CD4-positive, alpha-beta T cell treated with Interleukin-21 for 1 hour (primary cell): ENCODE results near the gene FDX2.
"Not testable (repeated sequence)": the region's sequence is repeated elsewhere in the genome, so short reads cannot be mapped to it uniquely, and the experiment has no call there.

Experiments used
- DNase-seq: peaks from one replicate; pipeline ENCODE4 v3.0.0-alpha.2; 2020

Gene FDX2

DNA sequence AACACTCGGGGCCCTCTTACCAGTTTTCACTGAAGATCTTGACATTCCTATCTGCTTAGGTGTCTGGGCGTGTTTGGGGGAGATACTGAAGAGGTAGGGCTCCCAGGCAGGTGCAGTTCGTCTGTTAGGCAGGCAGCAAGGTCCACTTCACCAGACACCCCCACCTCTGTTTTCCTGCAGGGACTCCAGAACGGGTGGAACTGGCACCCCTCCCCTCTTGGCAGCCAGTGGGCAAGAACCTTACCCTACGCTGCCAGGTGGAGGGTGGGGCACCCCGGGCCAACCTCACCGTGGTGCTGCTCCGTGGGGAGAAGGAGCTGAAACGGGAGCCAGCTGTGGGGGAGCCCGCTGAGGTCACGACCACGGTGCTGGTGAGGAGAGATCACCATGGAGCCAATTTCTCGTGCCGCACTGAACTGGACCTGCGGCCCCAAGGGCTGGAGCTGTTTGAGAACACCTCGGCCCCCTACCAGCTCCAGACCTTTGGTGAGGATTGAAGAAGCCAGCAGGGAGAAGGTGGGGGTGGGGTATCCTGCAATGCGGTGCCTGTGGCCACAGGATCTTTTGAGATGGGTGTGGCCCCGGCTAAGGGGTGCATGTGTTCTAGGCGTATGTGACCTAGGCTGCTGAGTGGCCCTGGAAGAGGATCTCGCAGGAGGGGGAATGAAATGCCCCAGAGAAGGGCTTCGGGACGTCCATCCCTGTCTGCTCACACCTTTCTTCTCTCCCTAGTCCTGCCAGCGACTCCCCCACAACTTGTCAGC is 32.3 kb downstream of the FDX2 start:
- no peak for DNase-seq

DNA sequence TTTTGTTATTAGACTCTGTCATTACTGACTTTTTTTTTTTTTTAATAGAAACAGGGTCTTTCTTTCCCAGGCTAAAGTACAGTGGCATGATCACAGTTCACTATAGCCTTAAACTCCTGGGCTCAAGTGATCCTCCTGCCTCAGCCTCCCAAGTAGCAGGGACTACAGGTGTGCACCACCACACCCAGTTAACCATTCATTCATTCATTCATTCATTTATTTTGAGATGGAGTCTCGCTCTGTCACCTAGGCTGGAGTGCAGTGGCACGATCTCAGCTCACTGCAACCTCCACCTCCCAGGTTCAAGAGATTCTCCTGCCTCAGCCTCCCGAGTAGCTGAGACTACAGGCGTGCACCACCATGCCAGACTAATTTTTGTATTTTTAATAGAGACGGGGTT is 33.8 kb downstream of the FDX2 start:
- DNase-seq: not testable (repeated sequence)

DNA sequence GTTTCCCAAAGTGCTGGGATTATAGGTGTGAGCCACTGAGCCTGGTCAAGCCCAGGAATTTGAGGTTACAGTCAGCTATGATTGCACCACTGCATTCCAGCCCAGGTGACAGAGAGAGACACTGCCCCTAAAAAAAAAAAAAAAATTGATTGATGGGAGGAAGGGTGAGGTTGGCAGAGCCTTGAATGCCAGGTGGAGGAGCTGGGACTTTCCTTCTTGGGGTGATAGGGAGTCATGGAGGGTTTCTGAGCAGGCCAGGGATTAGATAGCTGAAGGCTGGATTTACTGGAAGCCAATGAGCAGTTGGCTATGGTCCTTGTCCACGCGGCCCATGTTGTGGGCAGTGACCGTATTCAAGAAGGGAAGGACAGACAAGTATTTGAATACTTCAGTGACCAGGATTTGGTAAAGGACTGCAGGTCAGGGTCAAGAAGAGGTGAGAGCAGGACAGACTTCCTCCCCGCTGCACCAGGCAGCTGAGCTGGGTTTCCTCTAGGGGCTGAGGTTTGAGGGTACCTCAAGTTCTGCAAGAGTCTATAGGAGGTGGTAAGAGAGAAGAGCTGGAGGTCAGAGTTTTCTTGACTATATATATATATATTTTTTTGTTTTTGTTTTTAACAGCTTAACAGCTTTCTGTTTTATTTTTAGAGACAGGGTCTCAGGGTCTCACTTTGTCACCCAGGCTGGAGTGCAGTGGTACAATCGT is 35.9 kb downstream of the FDX2 start:
- DNase-seq: no peak

DNA sequence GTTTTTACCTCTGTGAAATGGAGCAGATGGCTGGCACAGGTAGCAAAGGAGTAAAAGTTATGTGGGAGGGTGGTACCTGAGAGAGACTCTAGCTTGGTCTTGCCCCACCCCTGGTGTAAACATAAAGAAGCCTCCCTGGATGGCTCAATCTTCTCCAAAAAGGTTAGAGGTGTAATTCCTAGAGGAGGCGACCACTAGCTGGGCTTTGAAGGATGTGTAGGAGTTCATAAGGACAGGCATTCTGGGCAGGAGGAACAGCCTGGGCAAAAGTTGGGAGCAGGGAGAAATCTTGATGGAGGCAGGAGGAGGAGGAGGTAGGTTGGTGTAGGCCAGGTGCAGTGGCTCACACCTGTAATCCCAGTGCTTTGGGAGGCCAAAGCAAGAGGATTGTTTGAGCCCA is 36.9 kb downstream of the FDX2 start:
- no peak for DNase-seq

DNA sequence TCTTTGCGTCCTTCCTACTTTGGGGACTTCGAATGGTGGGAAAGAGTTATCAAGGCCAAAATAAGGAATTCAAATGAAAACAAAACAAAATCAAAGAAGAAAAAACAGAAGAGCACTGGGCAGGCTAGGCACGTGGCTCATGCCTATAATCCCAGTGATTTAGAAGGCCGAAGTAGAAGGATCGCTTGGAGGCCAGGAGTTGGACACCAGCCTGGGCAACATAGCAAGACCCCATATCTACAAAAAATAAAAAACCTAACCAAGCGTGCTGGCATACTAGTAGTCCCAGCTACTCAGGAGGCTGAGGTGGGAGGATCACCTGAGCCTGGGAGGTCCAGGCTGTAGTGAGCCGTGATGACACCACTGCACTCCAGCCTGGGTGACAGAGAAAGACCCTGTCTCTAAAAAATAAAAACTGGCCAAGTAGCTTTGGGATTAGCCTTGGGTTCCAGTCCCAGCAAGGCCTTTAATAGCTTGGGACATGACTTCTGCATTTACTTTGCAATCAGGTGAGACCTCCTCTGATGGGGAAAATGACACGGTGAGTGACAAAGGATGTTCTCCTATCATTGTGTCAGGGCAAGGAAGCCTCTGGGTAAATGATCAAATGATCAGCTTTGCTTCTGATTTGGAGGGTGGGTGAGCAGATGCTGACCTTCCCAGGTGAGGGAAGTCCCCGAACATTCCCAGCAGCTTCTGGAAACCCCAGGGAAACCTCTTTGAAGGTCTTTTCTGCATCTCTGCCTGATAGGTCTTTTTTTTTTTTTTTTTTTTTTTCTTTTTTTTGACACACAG is 37.8 kb downstream of the FDX2 start:
- DNase-seq: no peak

DNA sequence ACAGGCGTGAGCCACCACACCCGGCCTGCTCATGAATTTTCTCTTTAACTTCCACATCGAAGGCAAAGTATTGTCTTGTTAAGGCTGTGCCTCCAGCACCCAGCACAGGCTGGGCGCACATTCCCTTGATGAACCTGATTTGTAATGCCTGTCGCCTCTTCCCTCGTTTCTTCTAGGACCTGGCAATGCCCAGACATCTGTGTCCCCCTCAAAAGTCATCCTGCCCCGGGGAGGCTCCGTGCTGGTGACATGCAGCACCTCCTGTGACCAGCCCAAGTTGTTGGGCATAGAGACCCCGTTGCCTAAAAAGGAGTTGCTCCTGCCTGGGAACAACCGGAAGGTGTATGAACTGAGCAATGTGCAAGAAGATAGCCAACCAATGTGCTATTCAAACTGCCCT is 41.2 kb downstream of the FDX2 start:
- no peak for DNase-seq

DNA sequence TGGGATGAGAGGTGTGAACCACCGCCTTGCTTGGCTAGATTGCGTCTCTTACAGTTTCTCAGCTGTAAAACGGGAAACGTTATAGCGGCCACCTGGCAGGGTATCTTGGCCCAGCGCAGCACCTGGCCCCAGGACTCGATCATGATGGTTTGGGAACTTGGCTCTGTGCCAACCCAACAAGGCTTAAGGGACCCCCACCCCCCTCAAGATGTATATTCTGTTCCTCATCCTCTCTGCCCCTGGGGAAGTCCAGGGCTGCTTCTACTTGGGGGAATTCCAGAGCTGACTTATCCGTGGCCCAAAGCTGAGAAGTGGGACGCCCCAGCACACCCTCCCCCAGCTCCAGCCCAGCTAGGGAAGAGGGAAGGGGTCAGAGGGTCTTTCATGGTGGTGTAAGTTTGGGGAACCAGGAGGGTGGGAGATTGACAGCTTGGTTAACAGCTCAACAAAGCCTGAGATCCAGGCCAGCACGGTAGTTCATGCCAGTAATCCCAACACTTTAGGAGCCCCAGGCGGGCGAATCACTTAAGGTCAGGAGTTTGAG is 44.2 kb downstream of the FDX2 start:
- peak; percentile 77 for DNase-seq

DNA sequence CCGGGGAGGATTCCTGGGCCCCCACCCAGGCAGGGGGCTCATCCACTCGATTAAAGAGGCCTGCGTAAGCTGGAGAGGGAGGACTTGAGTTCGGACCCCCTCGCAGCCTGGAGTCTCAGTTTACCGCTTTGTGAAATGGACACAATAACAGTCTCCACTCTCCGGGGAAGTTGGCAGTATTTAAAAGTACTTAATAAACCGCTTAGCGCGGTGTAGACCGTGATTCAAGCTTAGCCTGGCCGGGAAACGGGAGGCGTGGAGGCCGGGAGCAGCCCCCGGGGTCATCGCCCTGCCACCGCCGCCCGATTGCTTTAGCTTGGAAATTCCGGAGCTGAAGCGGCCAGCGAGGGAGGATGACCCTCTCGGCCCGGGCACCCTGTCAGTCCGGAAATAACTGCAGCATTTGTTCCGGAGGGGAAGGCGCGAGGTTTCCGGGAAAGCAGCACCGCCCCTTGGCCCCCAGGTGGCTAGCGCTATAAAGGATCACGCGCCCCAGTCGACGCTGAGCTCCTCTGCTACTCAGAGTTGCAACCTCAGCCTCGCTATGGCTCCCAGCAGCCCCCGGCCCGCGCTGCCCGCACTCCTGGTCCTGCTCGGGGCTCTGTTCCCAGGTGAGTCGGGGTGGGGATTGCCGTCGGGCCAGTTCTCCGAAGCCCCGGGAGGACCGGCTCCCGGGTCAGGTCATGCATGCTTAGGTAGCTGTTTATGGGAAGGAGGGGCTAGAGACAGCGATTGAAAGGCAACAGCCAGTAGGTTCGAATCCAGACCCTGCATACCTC is 45.0 kb downstream of the FDX2 start, which contains the start of gene ICAM1:
Gene ICAM1, plus strand, starts transcription at position 505 of the 779 bp plus-strand sequence. Its CDS starts 40 bp downstream, at position 545.
- peak; percentile 89 for DNase-seq

DNA sequence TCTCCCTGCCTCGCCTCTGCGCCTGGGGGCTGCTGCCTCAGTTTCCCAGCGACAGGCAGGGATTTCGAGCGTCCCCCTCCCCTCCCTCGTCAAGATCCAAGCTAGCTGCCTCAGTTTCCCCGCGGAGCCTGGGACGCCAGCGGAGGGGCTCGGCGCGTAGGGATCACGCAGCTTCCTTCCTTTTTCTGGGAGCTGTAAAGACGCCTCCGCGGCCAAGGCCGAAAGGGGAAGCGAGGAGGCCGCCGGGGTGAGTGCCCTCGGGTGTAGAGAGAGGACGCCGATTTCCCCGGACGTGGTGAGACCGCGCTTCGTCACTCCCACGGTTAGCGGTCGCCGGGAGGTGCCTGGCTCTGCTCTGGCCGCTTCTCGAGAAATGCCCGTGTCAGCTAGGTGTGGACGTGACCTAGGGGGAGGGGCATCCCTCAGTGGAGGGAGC is 45.6 kb downstream of the FDX2 start:
- peak; percentile 84 for DNase-seq

DNA sequence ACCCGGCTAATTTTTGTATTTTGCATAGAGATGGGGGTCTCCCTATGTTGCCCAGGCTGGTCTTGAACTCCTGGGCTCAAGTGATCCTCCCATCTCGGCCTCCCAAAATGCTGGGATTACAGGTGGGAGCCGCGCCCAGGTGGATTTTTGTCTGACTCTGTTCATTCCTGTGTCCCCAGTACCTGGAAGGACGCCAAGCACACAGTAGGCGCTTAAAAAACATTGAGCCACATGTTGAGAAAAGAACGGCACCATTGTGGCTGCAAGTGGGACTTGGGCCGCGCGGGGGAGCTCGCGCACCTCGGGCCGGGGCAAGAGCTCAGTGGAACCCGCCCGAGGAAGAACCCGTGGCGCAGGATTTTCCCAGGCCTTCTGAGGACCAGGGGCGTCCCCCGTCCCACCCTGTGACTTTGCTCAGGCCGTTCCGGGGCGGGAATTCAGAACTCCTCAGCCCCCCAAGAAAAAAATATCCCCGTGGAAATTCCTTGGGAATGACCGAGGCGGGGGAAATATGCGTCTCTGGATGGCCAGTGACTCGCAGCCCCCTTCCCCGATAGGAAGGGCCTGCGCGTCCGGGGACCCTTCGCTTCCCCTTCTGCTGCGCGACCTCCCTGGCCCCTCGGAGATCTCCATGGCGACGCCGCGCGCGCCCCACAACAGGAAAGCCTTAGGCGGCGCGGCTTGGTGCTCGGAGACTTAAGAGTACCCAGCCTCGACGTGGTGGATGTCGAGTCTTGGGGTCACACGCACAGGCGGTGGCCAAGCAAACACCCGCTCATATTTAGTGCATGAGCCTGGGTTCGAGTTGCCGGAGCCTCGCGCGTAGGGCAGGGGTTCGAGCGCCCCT is 46.3 kb downstream of the FDX2 start:
- peak; percentile 91 for DNase-seq

DNA sequence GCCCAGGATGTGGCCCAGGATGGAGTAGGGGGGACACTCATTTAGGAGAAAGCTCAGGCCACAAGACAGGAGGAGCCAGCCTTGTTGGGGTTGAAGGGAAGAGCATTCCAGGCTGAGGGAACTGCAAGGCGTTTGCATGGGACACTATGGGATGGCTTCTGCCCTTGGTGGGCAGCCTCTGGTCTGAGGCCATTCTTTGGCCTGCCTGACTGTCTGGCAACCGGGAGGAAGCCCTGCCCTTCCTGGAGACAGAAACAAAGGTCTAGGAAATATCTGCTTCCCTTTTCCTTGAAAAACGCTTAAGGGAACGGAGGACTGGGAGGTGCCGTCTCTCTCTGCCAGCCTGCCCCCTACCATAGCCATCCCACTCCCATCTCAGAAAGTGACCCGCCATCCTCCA is 47.7 kb downstream of the FDX2 start:
- DNase-seq: no peak

DNA sequence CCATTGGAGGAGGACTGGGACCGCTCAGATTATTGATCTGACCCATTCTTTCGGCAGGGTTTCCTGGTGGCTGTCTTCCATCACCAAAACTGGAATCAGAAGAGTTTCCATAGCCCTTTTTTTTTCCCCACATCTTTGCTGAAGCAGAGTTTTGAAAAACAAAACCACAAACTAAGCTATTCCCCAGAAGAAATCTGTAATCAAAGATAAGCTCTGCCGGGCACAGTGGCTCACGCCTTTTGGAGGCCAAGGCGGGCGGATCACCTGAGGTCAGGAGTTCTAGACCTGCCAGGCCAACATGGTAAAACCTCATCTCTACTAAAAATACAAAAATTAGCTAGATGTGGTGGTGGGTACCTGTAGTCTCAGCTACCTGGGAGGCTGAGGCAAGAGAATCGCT is 49.1 kb downstream of the FDX2 start:
- no peak for DNase-seq

DNA sequence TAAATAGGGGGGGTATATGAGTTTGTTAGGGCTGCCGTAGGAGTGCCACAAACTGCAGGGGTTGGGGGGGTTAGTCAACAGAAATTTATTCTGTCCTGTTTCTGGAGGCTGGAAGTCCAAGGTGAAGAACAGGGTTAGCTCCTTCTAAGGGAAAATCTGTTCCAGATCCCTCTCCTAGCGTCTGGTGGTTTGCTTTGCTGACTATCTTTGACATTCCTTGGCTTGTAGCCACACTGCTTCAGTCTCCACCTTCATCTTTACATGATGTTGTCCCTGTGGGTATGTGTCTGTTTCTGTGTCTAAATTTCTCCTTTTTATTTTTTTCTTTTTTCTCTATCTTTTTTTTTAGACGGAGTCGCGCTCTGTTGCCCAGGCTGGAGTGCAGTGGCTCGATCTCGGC is 53.0 kb downstream of the FDX2 start:
- no peak for DNase-seq

DNA sequence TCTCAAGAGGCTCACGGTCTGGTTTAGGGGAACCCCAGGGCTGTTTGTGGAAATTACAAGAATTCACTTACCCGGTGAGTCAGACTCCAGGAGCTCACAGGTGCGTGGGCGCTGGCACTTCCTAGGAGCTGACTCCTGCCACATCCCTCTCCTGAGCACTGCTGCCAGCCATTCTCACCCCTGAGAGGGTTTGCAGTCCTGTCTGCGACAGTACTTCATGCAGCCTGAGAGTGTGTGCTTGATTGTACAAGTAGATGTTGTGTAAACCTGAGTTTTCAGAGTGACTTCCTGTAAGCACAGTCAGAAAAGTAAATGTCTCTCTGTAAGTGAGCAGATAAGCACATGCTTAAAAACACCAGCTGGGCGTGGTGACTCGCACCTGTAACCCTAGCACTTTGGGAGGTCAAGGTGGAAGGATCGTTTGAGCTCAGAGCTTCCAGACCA is 55.7 kb downstream of the FDX2 start:
- no peak for DNase-seq
